Eye (tissue), 1 donor: Measurements from ENCODE around the gene SLAMF9.

Experiments used
- DNase-seq: peaks from one replicate; pipeline ENCODE4 v3.0.0-alpha.2; 2015

Gene SLAMF9

DNA sequence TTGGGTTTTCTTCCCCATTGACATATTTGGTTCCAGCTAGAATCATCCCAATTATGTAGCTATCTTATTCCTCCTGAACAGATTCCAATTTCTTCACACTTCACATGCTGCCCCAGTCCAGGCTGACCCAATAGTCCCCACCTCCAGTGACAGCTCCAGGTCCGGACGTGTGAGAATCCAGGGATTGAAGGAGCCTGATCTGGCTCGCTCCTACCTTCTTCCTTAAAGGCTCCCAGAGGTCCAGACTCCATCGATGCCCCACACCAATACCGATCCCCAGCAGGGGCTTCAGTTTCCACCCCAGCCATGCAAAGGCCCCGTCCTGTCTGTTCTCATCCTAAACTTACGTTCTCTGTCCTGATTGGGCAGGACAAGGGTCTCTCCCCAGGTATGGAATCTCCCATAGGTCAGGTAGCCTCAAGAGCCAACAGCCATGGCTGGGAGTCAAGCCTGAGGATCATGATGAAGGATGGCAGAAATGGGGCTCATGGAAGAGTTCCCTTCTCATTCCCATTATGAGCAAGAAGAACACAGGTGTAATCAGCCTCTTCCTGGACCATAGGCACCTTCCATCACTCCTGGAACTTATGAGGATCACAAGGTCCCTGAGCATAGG is 20.4 kb upstream of the SLAMF9 start:
- DNase-seq = no peak

DNA sequence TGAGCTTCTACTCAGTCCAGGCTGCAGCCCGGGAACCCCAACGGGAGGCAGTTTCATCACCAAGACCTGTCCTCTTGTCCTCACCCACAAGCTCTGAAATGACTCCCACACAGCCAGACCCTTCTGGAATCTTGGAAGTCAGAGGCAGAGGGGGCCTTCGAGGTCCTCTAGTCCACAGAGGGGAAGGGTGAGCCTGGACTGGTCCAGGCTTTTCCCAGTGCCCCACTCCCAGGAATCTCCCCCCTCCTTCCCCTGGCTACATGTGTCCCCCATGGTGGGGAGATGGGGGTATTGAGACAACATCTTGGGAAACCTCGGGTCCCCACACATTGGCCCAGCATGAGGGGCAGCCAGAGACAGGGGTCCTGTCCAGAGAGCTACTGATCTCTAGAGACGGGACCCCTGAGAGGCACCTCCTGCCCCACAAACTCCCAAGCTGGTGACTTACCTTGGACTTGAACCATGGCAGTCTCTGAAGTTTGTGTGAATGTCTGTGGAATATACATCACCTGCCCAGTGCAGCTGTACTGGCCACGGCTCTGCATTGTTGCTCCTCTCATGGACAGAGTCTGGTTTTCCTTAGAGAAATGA is 19.4 kb upstream of the SLAMF9 start:
- DNase-seq = no peak

DNA sequence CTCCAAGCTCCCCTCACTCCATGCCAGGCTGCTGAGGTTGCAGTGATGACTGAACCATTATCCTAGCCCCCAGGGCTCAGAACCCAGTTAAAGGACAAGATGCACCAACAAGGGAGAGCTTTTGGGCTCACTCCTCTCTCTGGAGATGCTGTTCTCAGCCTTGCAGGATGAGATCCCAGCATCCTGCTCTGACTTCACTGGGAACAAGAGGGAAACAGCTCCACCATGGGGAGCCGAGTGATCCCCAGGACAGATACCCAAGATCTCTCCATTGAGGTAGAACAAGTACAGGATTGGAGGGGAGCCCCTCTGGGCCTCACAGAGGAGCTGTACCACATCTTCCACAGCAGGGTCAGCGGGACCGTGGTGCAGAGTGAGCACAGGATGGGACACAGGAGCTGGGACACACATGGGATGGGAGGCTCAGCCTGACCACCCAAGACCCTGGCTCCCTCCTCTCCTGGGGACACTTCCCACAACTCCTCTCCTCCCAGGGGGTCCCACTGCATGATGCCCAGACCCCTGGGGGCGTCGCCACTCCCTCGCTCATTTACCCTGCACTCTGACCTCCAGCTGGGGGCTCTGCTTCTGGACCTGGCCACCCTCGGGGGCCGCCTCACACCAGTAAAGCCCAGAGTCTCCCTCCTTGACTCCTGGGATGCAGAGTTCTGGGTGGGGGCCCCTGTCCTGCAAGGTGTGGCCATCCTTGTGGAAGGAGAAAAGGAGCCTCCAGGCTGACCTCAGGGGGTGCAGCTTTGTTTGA is 18.6 kb upstream of the SLAMF9 start:
- DNase-seq = no peak

DNA sequence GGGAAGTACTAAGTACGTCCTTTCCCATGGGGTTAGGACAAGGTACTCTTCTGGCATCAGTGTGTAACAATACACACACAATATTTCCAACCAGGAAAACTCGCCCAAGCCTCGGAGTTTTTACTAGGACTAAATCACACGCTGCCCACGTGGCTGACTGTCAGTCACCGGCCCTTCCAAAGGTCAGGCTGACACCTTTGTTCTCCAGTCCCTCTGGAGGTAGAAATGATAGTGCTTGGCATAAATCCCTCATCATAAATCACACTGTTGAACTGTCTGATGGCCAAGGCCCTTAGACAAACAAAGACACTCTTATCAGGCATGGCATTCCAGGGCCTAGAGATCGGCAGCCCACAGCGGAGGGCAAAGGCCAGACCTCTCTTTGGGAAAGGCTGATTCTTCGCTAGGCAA is 16.9 kb upstream of the SLAMF9 start:
- DNase-seq = no peak

DNA sequence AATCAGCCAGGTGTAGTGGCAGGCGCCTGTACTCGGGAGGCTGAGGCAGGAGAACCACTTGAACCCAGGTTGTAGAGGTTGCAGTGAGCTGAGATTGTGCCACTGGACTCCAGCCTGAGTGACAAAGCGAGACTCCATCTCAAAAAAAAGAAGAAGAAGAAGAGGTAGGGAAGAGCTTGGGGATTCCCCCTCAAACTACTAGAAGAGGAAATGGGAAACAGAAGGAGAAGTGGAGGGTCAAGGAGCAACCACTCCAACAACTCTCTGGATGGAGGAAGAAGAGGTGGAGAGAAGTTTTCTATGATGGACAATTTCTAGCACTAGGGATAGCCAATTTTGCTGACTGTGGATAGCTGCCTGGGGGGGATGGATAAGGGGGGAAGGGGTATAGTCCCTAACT is 14.9 kb upstream of the SLAMF9 start:
- no peak for DNase-seq

DNA sequence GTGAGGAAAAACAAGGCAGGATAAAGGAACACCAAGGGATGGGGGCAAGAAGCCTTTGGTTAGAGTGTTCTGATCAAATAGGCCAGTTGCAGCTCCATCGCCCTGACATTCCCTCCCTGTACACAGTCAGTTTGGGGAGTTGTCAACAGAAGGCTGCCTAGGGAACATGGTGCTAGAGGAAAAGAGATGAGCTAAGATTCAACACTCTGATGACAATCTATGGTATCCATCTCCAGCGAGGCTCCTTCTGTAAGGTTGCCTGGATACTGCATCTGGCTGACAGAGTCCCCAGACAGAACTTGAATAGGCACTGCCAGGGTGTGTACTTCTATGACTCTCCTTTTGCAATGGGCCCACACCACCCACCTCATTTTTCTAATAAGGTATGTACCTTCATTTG is 11.2 kb upstream of the SLAMF9 start:
- peak; percentile 8 for DNase-seq

DNA sequence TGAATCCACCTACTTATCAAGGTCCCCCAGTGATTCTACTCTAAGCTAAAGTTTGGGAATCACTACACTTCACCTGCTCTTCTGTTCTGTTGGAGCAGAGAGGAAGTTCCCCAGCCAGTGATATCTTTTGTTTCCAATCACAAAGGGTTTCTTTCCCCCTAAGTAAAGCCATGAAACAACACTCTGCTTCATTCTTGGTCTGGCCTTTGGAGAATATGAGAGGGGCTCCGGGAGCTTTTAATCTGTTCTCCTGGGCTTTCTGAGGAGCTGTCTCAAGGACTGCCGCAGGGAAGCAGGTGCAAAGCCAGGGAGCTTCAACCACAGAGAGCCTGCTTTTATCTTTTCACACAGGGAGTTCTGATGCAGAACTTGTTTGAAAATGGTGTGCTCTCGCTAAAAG is 10.1 kb upstream of the SLAMF9 start:
- peak; percentile 46 for DNase-seq

DNA sequence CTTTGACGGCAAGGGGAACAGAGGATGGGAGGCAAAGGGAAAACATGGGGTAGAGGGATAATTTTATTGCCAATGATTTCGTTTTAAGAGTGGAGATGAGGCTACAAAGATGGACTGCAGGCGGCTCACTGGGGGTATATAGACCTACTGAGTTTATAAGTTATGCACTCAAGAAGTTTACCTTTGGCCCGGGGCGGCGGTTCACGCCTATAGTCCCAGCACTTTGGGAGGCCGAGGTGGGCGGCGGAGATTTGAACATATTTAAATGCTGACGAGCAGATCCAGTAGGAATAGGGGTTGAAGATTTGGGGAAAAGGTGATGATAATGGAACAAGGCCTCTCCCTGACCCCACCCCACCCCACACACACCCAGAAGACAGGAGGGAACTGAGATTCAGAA is 8.1 kb upstream of the SLAMF9 start:
- no peak for DNase-seq

DNA sequence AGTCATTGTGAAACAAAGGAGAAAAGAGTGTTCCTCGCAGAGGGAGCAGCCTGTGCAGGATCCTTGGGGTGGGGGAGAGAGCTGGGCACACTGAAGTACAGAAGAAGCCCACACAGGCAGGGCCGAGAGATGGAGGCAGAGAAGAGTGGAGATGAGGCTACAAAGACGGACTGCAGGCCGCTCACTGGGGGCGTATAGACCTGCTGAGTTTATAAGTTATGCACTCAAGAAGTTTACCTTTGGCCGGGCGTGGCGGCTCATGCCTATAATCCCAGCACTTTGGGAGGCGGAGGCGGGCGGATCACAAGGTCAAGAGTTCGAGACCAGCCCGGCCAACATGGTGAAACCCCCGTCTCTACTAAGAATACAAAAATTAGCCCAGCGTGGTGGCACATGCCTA is 7.6 kb upstream of the SLAMF9 start:
- DNase-seq = no peak

DNA sequence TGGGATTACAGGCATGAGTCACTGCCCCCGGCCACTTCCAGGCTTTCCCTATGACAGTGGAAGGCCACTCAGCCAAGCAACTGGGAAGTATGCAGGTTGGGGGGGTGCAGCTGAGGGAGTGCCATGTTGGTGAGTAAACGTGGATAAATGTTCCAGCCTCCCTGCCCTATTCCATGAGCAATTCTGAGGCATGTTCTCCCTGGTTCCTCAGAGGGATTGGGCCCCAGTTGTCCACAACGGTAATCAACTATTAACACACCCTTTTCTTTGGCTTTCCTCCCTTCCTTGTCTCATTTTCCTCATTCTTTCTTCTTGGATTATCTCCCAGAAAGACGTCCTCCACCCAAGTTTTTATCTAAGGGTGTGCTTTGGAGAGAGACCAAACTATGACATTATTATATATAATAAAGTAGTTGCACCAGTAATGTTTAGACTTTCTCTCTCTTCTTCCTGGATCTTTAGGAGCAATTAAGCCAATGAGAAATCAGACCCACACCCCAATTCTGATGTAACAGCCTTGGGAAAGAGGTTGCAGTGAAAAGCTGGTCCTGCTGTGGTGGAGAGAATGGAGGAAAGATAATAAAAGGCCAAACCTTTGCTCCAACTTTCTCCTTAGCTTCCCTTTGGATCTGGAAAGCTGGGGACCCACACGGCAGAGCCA is 6.8 kb upstream of the SLAMF9 start:
- peak; percentile 56 for DNase-seq

DNA sequence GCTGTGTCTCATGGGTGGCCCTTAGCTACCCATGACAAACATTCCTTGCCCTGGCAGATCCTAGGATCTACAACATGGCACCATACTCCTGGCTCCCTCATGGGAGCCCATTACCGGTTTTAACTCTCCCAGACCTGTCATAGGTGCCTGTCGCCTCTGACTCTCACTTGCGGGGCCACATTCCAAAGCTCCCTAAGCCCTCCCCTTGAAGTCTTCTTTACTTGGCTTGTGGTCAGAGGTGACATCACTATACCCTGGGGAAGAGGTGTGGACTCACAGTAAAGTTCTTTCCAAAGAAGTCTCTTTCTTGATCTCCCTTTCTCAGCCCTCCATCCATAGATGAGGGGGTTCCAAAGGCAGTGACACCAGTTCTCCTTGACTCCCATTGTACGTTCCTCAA is 5.4 kb upstream of the SLAMF9 start:
- no peak for DNase-seq

DNA sequence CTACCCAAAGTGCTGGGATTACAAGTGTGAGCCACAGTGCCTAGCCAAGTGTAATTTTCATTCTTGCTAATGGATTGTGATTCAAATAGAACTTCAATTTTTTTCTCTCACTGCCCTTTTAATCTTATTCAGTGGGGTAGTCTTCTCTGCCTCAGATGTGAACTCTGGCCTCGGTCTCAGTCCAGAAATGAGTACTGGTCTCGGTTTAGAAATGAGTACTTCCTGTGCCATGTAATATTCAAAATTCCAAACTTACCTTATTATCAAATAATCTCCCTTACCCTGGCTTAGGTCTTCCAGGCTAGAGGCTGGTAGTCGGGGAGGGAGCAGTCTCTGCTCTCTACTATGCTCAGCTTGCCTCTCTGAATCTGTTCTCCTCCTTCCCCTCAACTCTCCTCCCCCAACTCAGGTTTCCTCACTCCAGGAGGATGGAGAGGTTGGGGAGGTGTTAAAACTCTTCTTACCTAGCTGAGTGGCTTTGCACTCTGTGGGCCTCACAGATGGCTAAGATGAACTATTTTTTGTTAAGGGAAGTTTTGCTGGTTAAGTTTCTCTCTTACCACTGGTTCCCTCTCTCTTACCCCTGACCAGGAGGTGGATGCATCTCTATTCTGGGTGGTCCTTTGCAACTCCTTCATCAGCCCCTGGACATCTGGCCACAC is 4.8 kb upstream of the SLAMF9 start:
- DNase-seq = no peak

DNA sequence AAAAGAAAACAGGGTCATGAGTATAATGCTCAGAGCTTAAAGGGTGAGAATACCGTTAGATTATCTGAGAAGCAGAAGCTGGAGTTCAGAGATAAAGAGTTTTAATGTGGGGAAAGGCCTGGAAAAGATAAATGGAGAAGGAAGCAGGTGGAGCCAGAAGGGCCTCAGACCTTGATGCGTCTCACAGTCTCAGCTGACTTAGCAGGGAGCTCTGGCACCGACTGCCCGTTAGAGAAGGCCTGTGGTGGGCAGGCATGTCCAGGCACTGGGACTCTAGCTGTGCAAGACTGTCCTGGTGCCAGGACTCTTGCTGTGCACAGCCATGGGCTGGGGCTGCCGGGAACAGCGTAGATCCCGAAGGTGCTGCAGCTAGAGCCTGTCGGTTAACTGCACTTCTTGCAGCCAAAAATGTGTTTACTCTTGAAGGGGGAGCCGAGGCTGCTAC is 3.8 kb upstream of the SLAMF9 start:
- no peak for DNase-seq

DNA sequence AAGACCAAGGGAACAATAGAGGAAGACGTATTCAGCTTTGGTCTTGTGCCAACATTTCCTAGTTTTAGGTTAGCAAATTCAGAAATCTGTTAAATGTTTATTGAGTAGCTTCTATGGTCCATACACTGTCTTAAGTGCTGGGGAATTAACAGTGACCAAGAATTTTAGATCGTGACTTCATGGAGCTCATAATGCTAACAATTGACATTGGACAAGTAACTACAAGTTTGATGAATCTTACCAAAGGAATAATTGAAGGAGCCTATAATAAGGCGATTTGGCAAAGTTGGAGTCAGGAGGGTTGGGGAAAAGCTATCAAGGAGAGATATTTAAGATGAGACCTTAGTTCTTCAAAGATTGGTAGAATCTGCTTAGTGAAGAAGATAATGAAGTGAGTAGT is 1.4 kb upstream of the SLAMF9 start:
- DNase-seq = no peak

DNA sequence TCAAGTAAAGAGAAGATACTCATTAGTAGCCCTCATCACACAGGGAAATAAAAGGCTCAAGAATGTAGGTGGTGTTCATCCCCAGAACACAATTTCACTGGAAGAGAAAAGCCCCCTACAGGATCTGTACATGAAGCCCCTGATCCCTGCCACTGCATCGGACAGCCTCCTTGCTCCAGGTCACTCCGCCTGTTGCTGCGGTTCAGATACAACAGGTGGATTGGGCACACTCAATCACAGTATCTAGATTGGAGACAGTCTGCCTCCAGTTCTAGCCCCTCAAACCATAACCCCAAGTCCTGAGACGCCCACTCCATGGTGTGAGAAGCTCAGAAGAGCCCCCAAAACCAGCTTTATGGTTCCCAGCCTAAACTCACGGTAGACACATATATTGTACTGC is 1.1 kb downstream of the SLAMF9 start:
- no peak for DNase-seq

DNA sequence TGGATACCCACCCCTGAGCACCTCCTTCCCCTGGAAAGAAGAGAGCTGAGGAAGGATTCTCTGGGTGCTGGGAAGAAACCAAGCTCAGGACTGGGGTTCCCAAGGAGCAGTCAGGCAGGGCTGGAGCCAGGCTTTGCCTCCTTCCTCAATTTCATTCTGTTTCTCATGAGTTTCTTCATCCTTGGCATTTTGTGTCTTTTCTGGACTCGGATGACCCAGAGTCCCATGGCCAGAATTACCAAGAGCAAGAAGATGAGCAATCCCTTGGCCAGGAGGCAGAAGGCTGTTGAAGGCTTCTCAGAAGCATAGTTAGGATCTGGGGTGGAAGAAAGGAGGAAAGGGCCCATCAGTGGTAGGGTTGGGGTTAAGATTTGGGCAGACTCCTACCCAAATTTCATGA is 2.5 kb downstream of the SLAMF9 start:
- DNase-seq = no peak

DNA sequence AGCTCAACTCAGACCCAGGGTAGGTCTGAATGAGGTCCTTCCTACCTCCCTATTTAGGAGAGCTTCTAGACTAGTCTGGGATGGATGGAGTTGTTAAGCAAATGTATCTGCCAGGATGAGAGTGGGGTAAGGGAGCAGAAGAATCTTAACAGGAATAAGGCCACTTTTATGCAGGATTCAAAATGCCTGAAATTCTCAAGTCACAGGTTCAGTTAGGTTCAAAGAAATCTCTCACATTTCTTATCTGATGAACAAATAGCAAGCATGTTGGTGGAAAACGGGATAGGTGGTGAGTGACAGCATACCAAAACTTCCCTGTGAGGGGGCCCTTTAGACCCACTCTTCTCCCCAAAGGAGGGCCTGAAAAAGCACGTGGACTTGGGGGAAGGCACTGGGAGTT is 3.0 kb downstream of the SLAMF9 start:
- DNase-seq = no peak

DNA sequence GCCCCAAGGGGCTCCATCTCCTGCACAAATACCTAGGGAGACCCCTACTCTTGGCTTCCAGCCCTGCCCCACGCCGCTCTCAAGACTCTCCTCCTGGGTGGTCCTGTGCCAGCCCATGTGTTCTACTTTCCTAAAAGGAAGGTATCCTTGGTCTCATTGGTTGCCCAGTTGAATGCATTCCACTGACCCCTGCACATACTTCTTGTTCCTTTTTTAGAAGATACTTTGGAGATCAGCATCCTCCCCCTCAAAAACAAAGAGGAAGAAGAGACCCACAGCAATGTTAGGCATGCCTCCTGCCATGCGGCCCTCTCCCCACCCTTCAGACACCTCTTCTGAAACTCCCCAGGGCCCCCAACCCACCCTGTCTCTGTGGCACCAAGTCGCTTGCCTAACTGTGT is 4.1 kb downstream of the SLAMF9 start:
- DNase-seq = no peak

DNA sequence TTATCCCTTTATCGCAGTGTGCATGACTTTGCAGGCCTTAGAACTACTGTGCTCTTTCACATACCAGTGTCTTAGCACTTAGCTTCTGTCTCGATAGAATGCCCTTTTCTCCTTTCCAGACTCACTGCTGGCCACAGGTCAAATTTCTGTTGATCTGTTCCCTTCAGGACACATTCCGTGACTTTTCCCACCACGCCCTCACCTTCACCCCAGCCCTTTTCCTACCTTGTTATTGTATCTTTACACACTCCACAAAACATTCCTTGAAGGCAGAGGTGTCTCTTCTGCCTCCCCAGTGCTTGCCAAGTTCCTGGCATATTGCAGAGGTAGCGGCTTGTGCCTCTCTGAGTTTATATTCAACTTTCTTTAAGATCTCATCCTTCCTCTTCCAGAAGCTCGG is 4.9 kb downstream of the SLAMF9 start:
- no peak for DNase-seq

DNA sequence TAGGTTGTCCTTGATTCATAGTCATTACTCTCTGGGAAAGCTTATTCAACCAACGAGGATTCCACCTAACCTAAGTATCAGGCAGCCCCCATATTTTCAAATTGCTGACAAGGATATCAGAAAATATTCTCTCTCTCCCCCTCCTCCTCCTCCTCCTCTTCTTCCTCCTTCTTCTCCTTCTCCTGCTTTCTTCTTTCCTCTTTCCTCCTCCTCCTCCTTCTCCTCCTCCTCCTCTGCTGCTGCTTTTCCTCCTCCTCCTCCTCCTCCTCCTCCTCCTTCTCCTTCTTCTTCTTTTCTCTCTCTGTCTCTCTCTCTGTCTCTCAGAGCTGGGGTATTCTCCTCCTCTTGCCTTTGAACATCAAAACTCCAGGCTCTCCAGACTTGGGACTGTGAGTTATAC is 6.1 kb downstream of the SLAMF9 start:
- no peak for DNase-seq

DNA sequence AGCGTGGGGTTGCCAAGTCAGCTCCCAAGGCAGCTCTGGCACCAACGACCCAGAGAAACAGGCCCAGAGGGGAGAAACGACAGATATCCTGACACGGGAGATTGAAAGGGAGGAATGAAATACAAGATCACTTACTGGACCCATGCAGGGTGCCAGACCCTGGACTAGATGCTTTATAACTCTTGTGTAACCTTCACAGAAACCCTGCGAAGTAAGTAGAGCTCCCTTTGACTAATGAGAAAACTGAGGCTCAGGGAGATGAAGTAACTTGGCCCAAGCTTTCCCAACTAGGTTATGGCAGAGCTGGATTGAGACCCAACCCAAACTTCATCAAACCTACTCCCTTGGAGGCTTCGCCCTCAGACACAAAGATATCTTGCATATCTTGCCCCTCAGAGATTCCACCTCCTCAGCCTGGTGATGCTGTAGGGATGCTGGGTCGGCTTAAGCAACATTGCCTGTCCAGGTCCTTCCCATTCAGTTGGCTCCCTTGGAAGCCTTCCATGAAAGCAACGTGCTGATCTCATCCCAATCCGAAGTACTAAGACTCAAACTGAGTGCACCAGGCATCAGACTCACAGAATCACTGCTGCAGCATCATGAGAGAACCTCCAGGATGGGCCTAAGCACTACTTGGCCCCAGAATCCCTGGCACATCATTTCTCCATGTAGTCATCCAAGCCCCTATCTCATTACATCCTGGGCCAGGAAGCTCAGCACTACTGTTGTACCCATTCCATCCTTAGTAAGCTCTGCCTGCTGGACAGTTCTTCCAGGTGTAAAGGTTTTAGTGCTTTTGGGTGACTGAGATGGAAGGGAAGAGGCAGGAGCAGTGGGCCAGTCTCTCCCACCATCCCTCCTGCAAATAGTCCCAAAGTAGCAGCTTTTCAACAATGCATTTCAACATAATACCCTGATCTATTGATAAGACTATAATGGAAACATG is 7.5 kb downstream of the SLAMF9 start:
- no peak for DNase-seq
